Glutamatergic neuron (in vitro differentiated cells): ENCODE data around the gene KCNMB3. TPM values are rescaled to one million over a fixed set of nuclear protein-coding genes. Genes with fewer than 3 reads are reported as not detected.

Source experiments
- DNase-seq: peaks from one replicate; pipeline ENCODE4 v3.0.0; 2022
- H3K27ac Mint-ChIP-seq: one replicate; pipeline ENCODE4 v1.8.0; 2020; ENCODE audit warnings: mild to moderate bottlenecking, mixed read lengths, inconsistent platforms; ENCODE audit not compliant: unreplicated experiment
- H3K27me3 Mint-ChIP-seq: one replicate; pipeline ENCODE4 v1.8.0; 2020; ENCODE audit warnings: mild to moderate bottlenecking, moderate library complexity, mixed read lengths, inconsistent platforms; ENCODE audit not compliant: unreplicated experiment
- H3K36me3 Mint-ChIP-seq: one replicate; pipeline ENCODE4 v1.8.0; 2020; ENCODE audit warnings: mild to moderate bottlenecking, mixed read lengths, inconsistent platforms; ENCODE audit not compliant: unreplicated experiment
- H3K4me1 Mint-ChIP-seq: one replicate; pipeline ENCODE4 v1.8.0; 2020; ENCODE audit warnings: mild to moderate bottlenecking, low read depth, mixed read lengths, inconsistent platforms; ENCODE audit not compliant: unreplicated experiment
- H3K4me3 Mint-ChIP-seq: one replicate; pipeline ENCODE4 v1.8.0; 2020; ENCODE audit warnings: mild to moderate bottlenecking, mixed read lengths, inconsistent platforms; ENCODE audit not compliant: unreplicated experiment
- H3K9me3 Mint-ChIP-seq: one replicate; pipeline ENCODE4 v1.8.0; 2020; ENCODE audit warnings: mild to moderate bottlenecking, moderate library complexity, mixed read lengths, inconsistent platforms; ENCODE audit not compliant: unreplicated experiment
- total RNA-seq: library from RNA; stranded (reverse); fragmentation: NEBNext Ultra II Directional; extraction: Animal tissue kit (Norgen Biotek cat#: 25700); gene quantifications from one replicate; pipeline ENCODE4 v1.2.1, GENCODE V29; 2021; ENCODE audit not compliant: unreplicated experiment
- TF ChIP-seq, protein P1 (sequence below): fragments of 200-600 bp; sonication (generic); IDR thresholded peaks from one replicate; pipeline ENCODE4 v1.5.0; 2021; ENCODE audit not compliant: partially characterized antibody, unreplicated experiment

Gene KCNMB3
- total RNA-seq, 1 donor from 2014 or later: 2.5 TPM

DNA sequence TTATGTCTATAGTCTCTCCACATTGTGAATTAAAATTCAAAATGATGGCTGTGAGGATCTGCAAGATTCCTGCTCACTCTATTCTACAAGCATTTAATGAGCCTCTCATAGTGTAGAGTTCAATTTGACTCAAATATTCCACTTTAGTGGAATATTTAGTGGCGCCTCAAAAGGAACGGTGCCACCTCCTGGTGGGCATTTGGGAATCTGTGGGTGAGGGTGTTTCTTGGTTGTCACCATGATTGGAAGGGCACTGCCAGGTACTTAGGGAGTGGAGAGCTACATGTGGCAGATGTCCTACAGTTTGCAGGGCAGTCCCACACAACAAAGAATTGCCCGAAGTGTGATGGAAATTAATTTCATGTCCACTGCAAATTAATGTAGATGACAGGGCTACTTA, 21.5 kb upstream of the KCNMB3 start:
- TF ChIP-seq, protein P1, sequence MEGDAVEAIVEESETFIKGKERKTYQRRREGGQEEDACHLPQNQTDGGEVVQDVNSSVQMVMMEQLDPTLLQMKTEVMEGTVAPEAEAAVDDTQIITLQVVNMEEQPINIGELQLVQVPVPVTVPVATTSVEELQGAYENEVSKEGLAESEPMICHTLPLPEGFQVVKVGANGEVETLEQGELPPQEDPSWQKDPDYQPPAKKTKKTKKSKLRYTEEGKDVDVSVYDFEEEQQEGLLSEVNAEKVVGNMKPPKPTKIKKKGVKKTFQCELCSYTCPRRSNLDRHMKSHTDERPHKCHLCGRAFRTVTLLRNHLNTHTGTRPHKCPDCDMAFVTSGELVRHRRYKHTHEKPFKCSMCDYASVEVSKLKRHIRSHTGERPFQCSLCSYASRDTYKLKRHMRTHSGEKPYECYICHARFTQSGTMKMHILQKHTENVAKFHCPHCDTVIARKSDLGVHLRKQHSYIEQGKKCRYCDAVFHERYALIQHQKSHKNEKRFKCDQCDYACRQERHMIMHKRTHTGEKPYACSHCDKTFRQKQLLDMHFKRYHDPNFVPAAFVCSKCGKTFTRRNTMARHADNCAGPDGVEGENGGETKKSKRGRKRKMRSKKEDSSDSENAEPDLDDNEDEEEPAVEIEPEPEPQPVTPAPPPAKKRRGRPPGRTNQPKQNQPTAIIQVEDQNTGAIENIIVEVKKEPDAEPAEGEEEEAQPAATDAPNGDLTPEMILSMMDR: no peak
- H3K4me1 Mint-ChIP-seq: no peaks in the 10 kb centered on the region
- no peaks in the 10 kb centered on the region for H3K27me3 Mint-ChIP-seq
- H3K27ac Mint-ChIP-seq: no peak overlapping the region
- H3K36me3 Mint-ChIP-seq: no peaks in the 10 kb centered on the region
- no peaks in the 10 kb centered on the region for H3K9me3 Mint-ChIP-seq
- no peak overlapping the region for H3K4me3 Mint-ChIP-seq
- DNase-seq: no peak

DNA sequence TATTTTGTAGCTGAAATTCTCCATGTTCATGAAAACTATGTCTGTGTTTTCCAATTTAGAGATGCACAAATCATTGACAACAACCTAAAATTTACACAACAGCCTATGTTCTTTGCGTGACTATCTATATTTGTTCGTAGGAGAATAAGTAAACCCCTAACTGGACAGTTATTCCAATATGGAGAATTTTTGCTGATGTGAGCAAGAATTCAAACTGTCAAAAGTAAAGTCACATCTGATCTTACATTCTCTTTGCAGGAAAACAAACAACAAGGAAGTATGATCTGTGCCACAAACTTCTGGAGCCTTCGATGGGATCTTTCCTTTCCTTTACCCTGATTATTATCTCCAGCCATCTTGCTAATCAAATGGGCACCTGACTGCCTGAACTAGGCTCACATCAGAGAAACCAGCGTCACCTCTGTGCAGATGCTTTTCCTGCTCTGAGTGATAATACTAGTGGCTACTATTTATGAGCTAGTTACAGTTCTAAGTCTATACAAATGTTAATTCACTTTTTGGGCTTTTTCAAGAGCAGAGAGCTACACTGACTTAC, 18.3 kb upstream of the KCNMB3 start:
- Mint-ChIP-seq H3K9me3 (no peaks in the 10 kb centered on the region), H3K36me3 (no peaks in the 10 kb centered on the region), H3K4me3 (no peak overlapping the region), H3K4me1 (peaks cover 10% of the 10 kb centered on the region), H3K27me3 (peaks cover 2% of the 10 kb centered on the region), H3K27ac (no peak overlapping the region)
- TF ChIP-seq, protein P1: no peak
- DNase-seq: no peak

DNA sequence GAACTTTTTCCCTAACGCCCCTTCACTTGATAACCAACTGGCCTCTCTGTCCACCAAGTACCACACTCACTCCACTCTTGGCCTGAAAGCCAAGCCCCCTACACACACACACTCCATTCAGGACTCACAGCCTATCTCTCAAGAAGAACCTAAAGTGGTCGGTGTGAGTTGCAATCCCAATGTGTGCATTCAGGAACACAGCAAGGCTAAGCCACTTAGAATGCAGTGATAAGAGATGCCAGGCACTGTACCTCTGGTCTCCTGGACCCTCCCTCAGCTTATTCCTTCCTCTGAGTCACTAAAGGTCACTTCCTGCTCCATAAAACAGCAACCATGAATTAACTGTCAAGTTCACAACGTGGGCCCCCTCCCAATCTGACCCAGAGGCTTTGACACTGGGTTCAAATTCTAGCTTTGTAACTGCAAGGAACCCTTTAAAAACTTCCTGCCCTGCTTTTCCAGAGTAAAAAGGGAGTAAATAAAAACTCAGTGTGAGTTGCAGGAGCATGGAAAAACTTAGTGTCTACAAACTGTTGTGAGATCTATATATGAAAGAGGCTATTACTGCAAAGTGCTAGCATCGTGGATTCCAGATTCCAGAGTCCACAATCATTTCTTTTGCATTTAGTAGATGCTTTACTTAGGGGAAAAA, 17.6 kb upstream of the KCNMB3 start:
- H3K4me3 Mint-ChIP-seq: no peak overlapping the region
- no peak overlapping the region for H3K27ac Mint-ChIP-seq
- no peaks in the 10 kb centered on the region for H3K9me3 Mint-ChIP-seq
- TF ChIP-seq, protein P1: no peak
- peaks cover 2% of the 10 kb centered on the region for H3K27me3 Mint-ChIP-seq
- no peaks in the 10 kb centered on the region for H3K36me3 Mint-ChIP-seq
- DNase-seq: no peak
- H3K4me1 Mint-ChIP-seq: peaks cover 12% of the 10 kb centered on the region

DNA sequence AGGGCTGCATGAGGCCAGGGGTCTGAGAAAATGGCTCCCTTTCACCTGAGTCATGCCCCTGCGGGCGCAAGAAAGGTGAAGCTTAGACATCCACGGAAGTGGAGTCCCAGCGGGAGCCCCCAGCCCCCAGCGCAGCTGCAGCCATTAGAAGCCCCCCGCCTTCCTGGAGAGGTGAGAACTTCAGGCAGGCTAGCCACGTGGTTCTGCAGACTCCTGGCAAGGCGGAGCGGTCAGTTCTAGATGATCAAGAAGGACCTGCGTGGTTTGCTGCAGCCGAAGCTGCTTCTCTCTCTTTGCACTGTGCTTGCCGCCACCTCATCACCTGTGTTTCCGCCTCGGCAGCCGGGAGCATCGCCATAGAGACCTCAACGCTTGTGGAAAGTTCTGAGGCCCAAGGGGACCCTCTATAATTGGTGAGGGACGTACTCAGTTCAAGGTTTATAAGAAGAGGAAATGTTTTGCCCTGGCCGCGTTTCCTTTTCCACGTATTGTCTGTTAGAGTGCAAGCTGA, 15.8 kb upstream of the KCNMB3 start:
- Mint-ChIP-seq H3K27me3 (peaks cover 2% of the 10 kb centered on the region), H3K4me3 (no peak overlapping the region), H3K36me3 (no peaks in the 10 kb centered on the region), H3K27ac (no peak overlapping the region), H3K4me1 (peaks cover 12% of the 10 kb centered on the region), H3K9me3 (peaks cover 2% of the 10 kb centered on the region)
- no peak for DNase-seq
- TF ChIP-seq, protein P1: no peak

DNA sequence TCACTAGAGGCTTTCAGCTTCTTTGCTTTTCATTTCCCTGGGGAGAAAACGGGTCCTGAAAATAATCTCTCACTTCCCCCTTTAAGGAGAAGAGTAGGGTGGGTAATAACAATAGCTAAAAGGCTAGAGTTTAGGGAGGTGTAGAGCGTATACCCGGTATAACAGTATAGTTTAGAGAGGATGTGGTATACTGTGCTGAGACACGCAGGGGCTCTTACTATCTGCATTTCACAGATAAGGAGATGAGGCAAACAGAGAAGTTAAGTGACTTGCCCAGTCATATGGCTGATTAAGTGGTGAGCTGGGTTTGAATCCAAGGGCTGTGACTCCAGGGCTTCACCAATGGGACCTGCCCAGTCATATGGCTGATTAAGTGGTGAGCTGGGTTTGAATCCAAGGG, 15.0 kb upstream of the KCNMB3 start:
- DNase-seq: no peak
- no peak overlapping the region for H3K27ac Mint-ChIP-seq
- peaks cover under 1% of the 10 kb centered on the region for H3K36me3 Mint-ChIP-seq
- H3K4me1 Mint-ChIP-seq: peaks cover 12% of the 10 kb centered on the region
- TF ChIP-seq, protein P1: no peak
- no peak overlapping the region for H3K4me3 Mint-ChIP-seq
- peaks cover 4% of the 10 kb centered on the region for H3K9me3 Mint-ChIP-seq
- H3K27me3 Mint-ChIP-seq: peaks cover 2% of the 10 kb centered on the region
